IMR-90 (cell line): Measurements from ENCODE around the gene C1QTNF3.

Experiments used
- CEBPB ChIP-seq: IDR thresholded peaks from 2 replicates; pipeline ENCODE4 v1.6.1; 2012; ENCODE audit warnings: low read depth, low read length, improper control_type of control experiment
- POLR2A ChIP-seq: IDR thresholded peaks from 2 replicates; pipeline ENCODE4 v1.6.1; 2012; ENCODE audit warnings: mild to moderate bottlenecking, low read depth, low read length
- SMC3 ChIP-seq: fragments of 150-350 bp; IDR thresholded peaks from 2 replicates; pipeline ENCODE4 v1.6.1; 2016; ENCODE audit warnings: low read depth, mild to moderate bottlenecking, antibody characterized with exemption, low read length, moderate library complexity
- TF ChIP-seq, protein P1 (sequence below): conservative IDR thresholded peaks from 2 replicates; pipeline ENCODE4 v1.5.1; 2012; ENCODE audit warnings: mild to moderate bottlenecking, low read depth, low read length, improper control_type of control experiment

DNA sequence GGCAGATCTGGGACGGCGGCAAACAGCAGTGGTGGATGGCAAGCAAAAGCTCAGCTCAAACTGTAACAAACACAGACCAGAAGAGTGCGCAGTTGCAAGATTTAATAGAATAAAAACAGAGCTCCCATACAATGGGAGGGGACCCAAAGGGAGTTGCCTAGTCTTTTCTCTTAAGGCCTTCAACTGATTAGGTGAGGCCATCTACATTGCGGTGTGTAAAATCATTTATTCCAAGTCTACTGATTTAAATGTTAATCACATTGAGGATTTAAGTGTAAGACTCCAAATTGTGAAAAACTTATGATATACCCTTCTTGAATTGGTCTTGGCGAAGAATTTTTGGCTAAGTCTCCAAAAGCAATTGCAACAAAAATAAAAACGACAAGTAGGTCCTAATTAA, 21.6 kb upstream of the C1QTNF3 start:
- TF ChIP-seq SMC3: no peak
- TF ChIP-seq, protein P1, sequence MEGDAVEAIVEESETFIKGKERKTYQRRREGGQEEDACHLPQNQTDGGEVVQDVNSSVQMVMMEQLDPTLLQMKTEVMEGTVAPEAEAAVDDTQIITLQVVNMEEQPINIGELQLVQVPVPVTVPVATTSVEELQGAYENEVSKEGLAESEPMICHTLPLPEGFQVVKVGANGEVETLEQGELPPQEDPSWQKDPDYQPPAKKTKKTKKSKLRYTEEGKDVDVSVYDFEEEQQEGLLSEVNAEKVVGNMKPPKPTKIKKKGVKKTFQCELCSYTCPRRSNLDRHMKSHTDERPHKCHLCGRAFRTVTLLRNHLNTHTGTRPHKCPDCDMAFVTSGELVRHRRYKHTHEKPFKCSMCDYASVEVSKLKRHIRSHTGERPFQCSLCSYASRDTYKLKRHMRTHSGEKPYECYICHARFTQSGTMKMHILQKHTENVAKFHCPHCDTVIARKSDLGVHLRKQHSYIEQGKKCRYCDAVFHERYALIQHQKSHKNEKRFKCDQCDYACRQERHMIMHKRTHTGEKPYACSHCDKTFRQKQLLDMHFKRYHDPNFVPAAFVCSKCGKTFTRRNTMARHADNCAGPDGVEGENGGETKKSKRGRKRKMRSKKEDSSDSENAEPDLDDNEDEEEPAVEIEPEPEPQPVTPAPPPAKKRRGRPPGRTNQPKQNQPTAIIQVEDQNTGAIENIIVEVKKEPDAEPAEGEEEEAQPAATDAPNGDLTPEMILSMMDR: no peak
- TF ChIP-seq CEBPB: no peak
- TF ChIP-seq POLR2A: no peak
